CD4-positive, alpha-beta memory T cell (primary cell): ENCODE results near the gene CALN1. TPM values are rescaled to one million over a fixed set of nuclear protein-coding genes. Genes with fewer than 3 reads are reported as not detected.

Source experiments
- CTCF ChIA-PET: fragments of 350-600 bp; sonication (Branson Sonifier 250); formaldehyde crosslinking; loops from one replicate; lab custom pipeline; 2021; ENCODE audit warnings: inconsistent platforms; ENCODE audit not compliant: partially characterized antibody; lab: Charles Lee
- POLR2A ChIA-PET: fragments of 350-600 bp; sonication (Branson Sonifier 250); formaldehyde crosslinking; loops from one replicate; lab custom pipeline; 2021; ENCODE audit not compliant: partially characterized antibody; lab: Charles Lee
- DNase-seq, 5 donors: peaks; one replicate each; pipeline versions ENCODE4 v3.0.0 to v3.0.0-alpha.2; 2020 to 2022; ENCODE audit warnings: mixed read lengths in 1 of 5
- H3K27ac ChIP-seq: one replicate; pipeline ENCODE4 v1.7.0; 2013; ENCODE audit warnings: low read depth, low read length
- H3K27me3 ChIP-seq: 2 replicates; pipeline ENCODE4 v1.7.0; 2013; ENCODE audit warnings: mild to moderate bottlenecking, low read length, moderate library complexity; ENCODE audit not compliant: insufficient read depth
- H3K36me3 ChIP-seq: 2 replicates; pipeline ENCODE4 v1.7.0; 2013; ENCODE audit warnings: mild to moderate bottlenecking, low read length, moderate library complexity; ENCODE audit not compliant: insufficient read depth
- H3K4me1 ChIP-seq: 2 replicates; pipeline ENCODE4 v1.7.0; 2013; ENCODE audit warnings: mild to moderate bottlenecking, low read length, moderate library complexity; ENCODE audit not compliant: insufficient read depth
- H3K4me3 ChIP-seq, 2 donors: one replicate each; pipeline ENCODE4 v1.7.0; 2013; ENCODE audit warnings: low read length in 2 of 2, mild to moderate bottlenecking in 1 of 2
- H3K9me3 ChIP-seq, 2 donors: one replicate each; pipeline ENCODE4 v1.7.0; 2013; ENCODE audit warnings: low read length in 2 of 2, control low read depth in 1 of 2; ENCODE audit not compliant: control insufficient read depth in 1 of 2
- H3K27ac Mint-ChIP-seq, 7 donors: one replicate each; pipeline ENCODE4 v1.8.0; 2020 to 2021; ENCODE audit warnings: mixed read lengths in 7 of 7, mild to moderate bottlenecking in 6 of 7, inconsistent platforms in 3 of 7, moderate library complexity in 3 of 7
- H3K27me3 Mint-ChIP-seq, 2 donors: one replicate each; pipeline ENCODE4 v1.8.0; 2020 to 2021; ENCODE audit warnings: mixed read lengths in 2 of 2
- H3K36me3 Mint-ChIP-seq, 2 donors: one replicate each; pipeline ENCODE4 v1.8.0; 2020 to 2021; ENCODE audit warnings: mixed read lengths in 2 of 2, inconsistent platforms in 1 of 2, mild to moderate bottlenecking in 1 of 2
- H3K4me1 Mint-ChIP-seq, 4 donors: one replicate each; pipeline ENCODE4 v1.8.0; 2020 to 2021; ENCODE audit warnings: mixed read lengths in 4 of 4, mild to moderate bottlenecking in 1 of 4
- H3K4me3 Mint-ChIP-seq, 8 donors: one replicate each; pipeline ENCODE4 v1.8.0; 2020 to 2021; ENCODE audit warnings: mixed read lengths in 8 of 8, mild to moderate bottlenecking in 7 of 8, moderate library complexity in 6 of 8, inconsistent platforms in 3 of 8
- H3K9me3 Mint-ChIP-seq, 8 donors: one replicate each; pipeline ENCODE4 v1.8.0; 2020 to 2021; ENCODE audit warnings: mixed read lengths in 8 of 8, mild to moderate bottlenecking in 5 of 8, inconsistent platforms in 3 of 8, moderate library complexity in 1 of 8
- intact Hi-C: fragments of 100-400 bp; cut with micrococcal nuclease; formaldehyde crosslinking; loops from one replicate; pipeline ENCODE4 v1.15.1; 2023
- polyA plus RNA-seq, 2 donors: library from polyadenylated mRNA; unstranded; fragments of 300-500 nt; fragmentation: Illumina TruSeq; gene quantifications; one replicate each; pipeline ENCODE4 v1.2.3, GENCODE V29; 2021
- total RNA-seq, 2 experiments: library from RNA; stranded (reverse); gene quantifications; one replicate each; pipeline ENCODE4 v1.2.3, GENCODE V29; 2021

The CALN1 gene
- total and polyA plus RNA-seq, 4 experiments from 2014 or later = not detected

GRCh38 chr7:71886046-71886445, 526.1 kb downstream of the CALN1 start:
- Histone ChIP-seq H3K4me3 (no peak overlapping the region), H3K36me3 (no peaks in the 10 kb centered on the region), H3K9me3 (peaks cover 0 to 3% of the 10 kb centered on the region in 2 donors), H3K4me1 (no peaks in the 10 kb centered on the region), H3K27ac (no peak overlapping the region), H3K27me3 (no peaks in the 10 kb centered on the region)
- Mint-ChIP-seq H3K27me3 (no peaks in the 10 kb centered on the region), H3K4me3 (no peak overlapping the region), H3K27ac (no peak overlapping the region), H3K36me3 (peaks cover 0 to 3% of the 10 kb centered on the region in 2 donors), H3K4me1 (no peaks in the 10 kb centered on the region), H3K9me3 (peaks cover 5 to 61% (median 19%) of the 10 kb centered on the region in 8 donors)
- POLR2A ChIA-PET = no interaction called here
- CTCF ChIA-PET = no interaction called here
- DNase-seq = no peak
- intact Hi-C loops = no loop called here

- Histone ChIP-seq H3K36me3 (no peaks in the 10 kb centered on the region), H3K4me3 (no peak overlapping the region), H3K9me3 (peaks cover 0 to 3% of the 10 kb centered on the region in 2 donors), H3K27ac (no peak overlapping the region), H3K4me1 (no peaks in the 10 kb centered on the region), H3K27me3 (no peaks in the 10 kb centered on the region)
- POLR2A ChIA-PET = no interaction called here
- Mint-ChIP-seq H3K9me3 (peaks cover 5 to 60% (median 19%) of the 10 kb centered on the region in 8 donors), H3K4me3 (no peak overlapping the region), H3K4me1 (no peaks in the 10 kb centered on the region), H3K36me3 (peaks cover 0 to 3% of the 10 kb centered on the region in 2 donors), H3K27ac (no peak overlapping the region), H3K27me3 (no peaks in the 10 kb centered on the region)
- CTCF ChIA-PET = no interaction called here
- DNase-seq = no peak
- intact Hi-C loops = no loop called here
These were observed 526.7 kb downstream of the CALN1 start for GRCh38 chr7:71885487-71885886.

GRCh38 chr7:71883415-71883814, 528.7 kb downstream of the CALN1 start:
- H3K36me3 Mint-ChIP-seq = peaks cover 0 to 1% of the 10 kb centered on the region in 2 donors

GRCh38 chr7:71871446-71871845, 540.7 kb downstream of the CALN1 start:
- H3K27ac Mint-ChIP-seq = no peak overlapping the region
- POLR2A ChIA-PET = no interaction called here

More at GRCh38 chr7:71883415-71883814, 528.7 kb downstream of the CALN1 start:
- no peak overlapping the region for H3K4me3 ChIP-seq
- no peak overlapping the region for H3K27ac ChIP-seq
- peaks cover 0 to 3% of the 10 kb centered on the region in 2 donors for H3K9me3 ChIP-seq
- no peak overlapping the region for H3K4me3 Mint-ChIP-seq
- intact Hi-C loops = no loop called here
- H3K27me3 ChIP-seq = no peaks in the 10 kb centered on the region
- peaks cover 5 to 61% (median 21%) of the 10 kb centered on the region in 8 donors for H3K9me3 Mint-ChIP-seq
- no peaks in the 10 kb centered on the region for H3K27me3 Mint-ChIP-seq
- ChIA-PET POLR2A (no interaction called here), CTCF (no interaction called here)
- DNase-seq = no peak
- H3K4me1 ChIP-seq = no peaks in the 10 kb centered on the region
- H3K4me1 Mint-ChIP-seq = no peaks in the 10 kb centered on the region
- no peaks in the 10 kb centered on the region for H3K36me3 ChIP-seq
- H3K27ac Mint-ChIP-seq = no peak overlapping the region

GRCh38 chr7:71870812-71871211, 541.3 kb downstream of the CALN1 start:
- H3K27me3 Mint-ChIP-seq = peaks cover 0 to 2% of the 10 kb centered on the region in 2 donors
- H3K4me3 Mint-ChIP-seq = no peak overlapping the region
- ChIA-PET CTCF (no interaction called here), POLR2A (no interaction called here)
- Histone ChIP-seq H3K4me3 (no peak overlapping the region), H3K36me3 (no peaks in the 10 kb centered on the region), H3K9me3 (no peaks in the 10 kb centered on the region), H3K27ac (no peak overlapping the region), H3K27me3 (no peaks in the 10 kb centered on the region), H3K4me1 (no peaks in the 10 kb centered on the region)
- H3K36me3 Mint-ChIP-seq = no peaks in the 10 kb centered on the region
- peaks cover 0 to 19% (median 11%) of the 10 kb centered on the region in 8 donors for H3K9me3 Mint-ChIP-seq
- no peak overlapping the region for H3K27ac Mint-ChIP-seq
- DNase-seq = no peak
- no peaks in the 10 kb centered on the region for H3K4me1 Mint-ChIP-seq
- intact Hi-C loops = no loop called here

More at GRCh38 chr7:71871446-71871845, 540.7 kb downstream of the CALN1 start:
- no peak overlapping the region for H3K4me3 Mint-ChIP-seq
- H3K36me3 Mint-ChIP-seq = no peaks in the 10 kb centered on the region
- no peaks in the 10 kb centered on the region for H3K4me1 ChIP-seq
- peaks cover 0 to 2% of the 10 kb centered on the region in 2 donors for H3K27me3 Mint-ChIP-seq
- CTCF ChIA-PET = no interaction called here
- no peaks in the 10 kb centered on the region for H3K9me3 ChIP-seq
- no peaks in the 10 kb centered on the region for H3K4me1 Mint-ChIP-seq
- H3K9me3 Mint-ChIP-seq = peaks cover 0 to 20% (median 14%) of the 10 kb centered on the region in 8 donors
- H3K36me3 ChIP-seq = no peaks in the 10 kb centered on the region
- H3K27me3 ChIP-seq = no peaks in the 10 kb centered on the region
- H3K27ac ChIP-seq = no peak overlapping the region
- DNase-seq = no peak
- intact Hi-C loops = no loop called here
- no peak overlapping the region for H3K4me3 ChIP-seq

GRCh38 chr7:71868797-71869196, 543.3 kb downstream of the CALN1 start:
- no peak overlapping the region for H3K27ac Mint-ChIP-seq
- intact Hi-C loops = no loop called here
- peaks cover 0 to 15% (median 7%) of the 10 kb centered on the region in 8 donors for H3K9me3 Mint-ChIP-seq

GRCh38 chr7:71867626-71868025, 544.5 kb downstream of the CALN1 start:
- DNase-seq = no peak
- peaks cover 0 to 2% of the 10 kb centered on the region in 2 donors for H3K27me3 Mint-ChIP-seq
- H3K4me1 Mint-ChIP-seq = no peaks in the 10 kb centered on the region
- no peak overlapping the region for H3K27ac Mint-ChIP-seq
- Histone ChIP-seq H3K9me3 (no peaks in the 10 kb centered on the region), H3K4me1 (no peaks in the 10 kb centered on the region), H3K36me3 (no peaks in the 10 kb centered on the region), H3K4me3 (no peak overlapping the region), H3K27me3 (no peaks in the 10 kb centered on the region), H3K27ac (no peak overlapping the region)
- intact Hi-C loops = no loop called here
- ChIA-PET POLR2A (no interaction called here), CTCF (no interaction called here)
- H3K36me3 Mint-ChIP-seq = no peaks in the 10 kb centered on the region
- peaks cover 0 to 18% (median 7%) of the 10 kb centered on the region in 8 donors for H3K9me3 Mint-ChIP-seq
- H3K4me3 Mint-ChIP-seq = no peak overlapping the region

More at GRCh38 chr7:71868797-71869196, 543.3 kb downstream of the CALN1 start:
- POLR2A ChIA-PET = no interaction called here
- peaks cover 0 to 2% of the 10 kb centered on the region in 2 donors for H3K27me3 Mint-ChIP-seq
- Histone ChIP-seq H3K27ac (no peak overlapping the region), H3K9me3 (no peaks in the 10 kb centered on the region), H3K4me1 (no peaks in the 10 kb centered on the region), H3K27me3 (no peaks in the 10 kb centered on the region), H3K36me3 (no peaks in the 10 kb centered on the region), H3K4me3 (no peak overlapping the region)
- H3K36me3 Mint-ChIP-seq = no peaks in the 10 kb centered on the region
- H3K4me3 Mint-ChIP-seq = no peak overlapping the region
- no peaks in the 10 kb centered on the region for H3K4me1 Mint-ChIP-seq
- DNase-seq = no peak
- CTCF ChIA-PET = no interaction called here
